Panc1 (cell line): ENCODE measurements around the gene ZFX. TPM values are rescaled to one million over a fixed set of nuclear protein-coding genes. Genes with fewer than 3 reads are reported as not detected.

Source experiments
- ATAC-seq: fragments of 200-7000 bp; cut with Tn5 transposase; 2 replicates; pipeline ENCODE4 v1.9.1; 2020; ENCODE audit warnings: mild to moderate bottlenecking, moderate library complexity
- BruUV-seq: library from RNA; stranded (reverse); fragments of 400-500 nt; replicated peaks from 2 replicates; lab custom pipeline; 2021; lab: Mats Ljungman, UMichigan
- CTCF ChIA-PET: fragments of 300-600 bp; sonication (Branson Sonifier 250); formaldehyde crosslinking; loops from one replicate; lab custom pipeline; 2022; ENCODE audit warnings: antibody characterized with exemption; lab: Charles Lee
- POLR2A ChIA-PET: fragments of 300-600 bp; sonication (Branson Sonifier 250); formaldehyde crosslinking; loops from one replicate; lab custom pipeline; 2022; ENCODE audit warnings: antibody characterized with exemption; lab: Charles Lee
- DNase-seq: peaks from one replicate; pipeline ENCODE4 v3.0.0-alpha.2; 2010; ENCODE audit warnings: low read depth, low spot score
- H3K27ac ChIP-seq: 2 replicates; pipeline ENCODE4 v1.5.1; 2011; ENCODE audit warnings: mild to moderate bottlenecking, low read length, inconsistent platforms
- H3K27me3 ChIP-seq: fragments of 200-500 bp; sonication (Bioruptor generic); 2 replicates; pipeline ENCODE4 v1.6.0; 2014; ENCODE audit warnings: low read length, inconsistent platforms; ENCODE audit not compliant: control insufficient read depth, insufficient read depth
- H3K36me3 ChIP-seq: fragments of 200-500 bp; sonication (Bioruptor generic); 2 replicates; pipeline ENCODE4 v1.5.1; 2014; ENCODE audit warnings: inconsistent platforms, mild to moderate bottlenecking, low read length, moderate library complexity; ENCODE audit not compliant: control insufficient read depth, insufficient read depth
- H3K4me1 ChIP-seq: 2 replicates; pipeline ENCODE4 v1.5.1; 2011; ENCODE audit warnings: inconsistent platforms, mild to moderate bottlenecking, low read length, moderate library complexity; ENCODE audit not compliant: control insufficient read depth, insufficient read depth
- H3K4me3 ChIP-seq, 2 experiments: 2 replicates each; pipeline ENCODE4 v1.5.1; 2011 to 2012; ENCODE audit warnings: low read depth in 2 of 2, low read length in 2 of 2, mild to moderate bottlenecking in 2 of 2, inconsistent platforms in 1 of 2, moderate library complexity in 1 of 2
- H3K9me3 ChIP-seq: fragments of 200-500 bp; sonication (Bioruptor generic); 2 replicates; pipeline ENCODE4 v1.5.1; 2014; ENCODE audit warnings: low read depth, mild to moderate bottlenecking, inconsistent platforms, low read length, moderate library complexity; ENCODE audit not compliant: control insufficient read depth, insufficient read depth
- CTCF ChIP-seq: fragments of 450-650 bp; IDR thresholded peaks from 2 replicates; pipeline ENCODE4 v1.5.1; 2017; ENCODE audit warnings: mild to moderate bottlenecking
- POLR2AphosphoS5 ChIP-seq: IDR thresholded peaks from 2 replicates; pipeline ENCODE4 v1.6.1; 2012; ENCODE audit warnings: mild to moderate bottlenecking, low read depth, low read length, moderate library complexity
- REST ChIP-seq, 2 experiments: IDR thresholded peaks; 2 replicates each; pipeline ENCODE4 v1.6.1; 2011 to 2012; ENCODE audit warnings: low read depth in 2 of 2, control low read depth in 1 of 2, low read length in 1 of 2, mild to moderate bottlenecking in 1 of 2, moderate library complexity in 1 of 2; ENCODE audit not compliant: insufficient read depth in 1 of 2
- SIN3A ChIP-seq: IDR thresholded peaks from 2 replicates; pipeline ENCODE4 v1.6.1; 2012; ENCODE audit warnings: low read depth, mild to moderate bottlenecking, low read length, moderate library complexity, borderline replicate concordance; ENCODE audit not compliant: insufficient read depth
- TCF7L2 ChIP-seq: IDR thresholded peaks from 2 replicates; pipeline ENCODE4 v1.6.1; 2011; ENCODE audit warnings: mild to moderate bottlenecking, low read depth, low read length, inconsistent platforms
- in situ Hi-C: cut with HindIII; loops from 2 replicates; pipeline ENCODE4 v1.10.0; 2016; ENCODE audit warnings: low sequenced_read_pairs, low pct_unique_long_range_greater_than_20kb
- intact Hi-C: fragments of 100-400 bp; cut with micrococcal nuclease; formaldehyde crosslinking; loops from one replicate; pipeline ENCODE4 v1.10.0; 2022; ENCODE audit not compliant: unreplicated experiment
- total RNA-seq: library from RNA; stranded (reverse); gene quantifications from one replicate; pipeline ENCODE4 v1.2.1, GENCODE V29; 2021; ENCODE audit not compliant: unreplicated experiment

ZFX gene
- total RNA-seq, 1 experiment from 2014 or later = 38.7 TPM

GRCh38 chrX:24153178-24153795 lies 3.8 kb downstream of the ZFX start:
- intact Hi-C loops (no loop called here), in situ Hi-C loops (no loop called here)
- TF ChIP-seq TCF7L2 = no peak
- TF ChIP-seq REST (IDR thresholded peaks at IDR 0.05; ENCODE audit: insufficient read depth in 1 of 2, low read depth in 2 of 2, low read length in 1 of 2) = no peak
- no peak for TF ChIP-seq SIN3A
- no peak for TF ChIP-seq POLR2AphosphoS5
- TF ChIP-seq CTCF = no peak
- CTCF ChIA-PET = no interaction called here
- no peak for ATAC-seq
- no peaks in the 10 kb centered on the region for H3K27me3 ChIP-seq
- H3K27ac ChIP-seq = peak overlapping the region; percentile 79
- no peaks in the 10 kb centered on the region for H3K9me3 ChIP-seq
- POLR2A ChIA-PET = no interaction called here
- no peaks in the 10 kb centered on the region; the same call in 1 of the 2 replicates for H3K36me3 ChIP-seq
- peaks cover 2% of the 10 kb centered on the region; the same call in 1 of the 2 replicates for H3K4me1 ChIP-seq
- no TSS peak for BruUV-seq
- DNase-seq = no peak
- peak overlapping the region; percentile 66 to 71 for H3K4me3 ChIP-seq

- intact Hi-C loops = no loop called here
- Histone ChIP-seq H3K27ac (peak overlapping the region; percentile 79), H3K27me3 (no peaks in the 10 kb centered on the region), H3K36me3 (no peaks in the 10 kb centered on the region; the same call in 1 of the 2 replicates), H3K9me3 (no peaks in the 10 kb centered on the region), H3K4me3 (peak overlapping the region; percentile 33 to 66; a peak in 3 of 4 replicates), H3K4me1 (no peaks in the 10 kb centered on the region; the same call in 1 of the 2 replicates)
- no TSS peak for BruUV-seq
- ChIA-PET CTCF (no interaction called here), POLR2A (no interaction called here)
- ATAC-seq = no peak
- no peak for TF ChIP-seq TCF7L2
- no peak for TF ChIP-seq POLR2AphosphoS5
- no peak for TF ChIP-seq SIN3A
- no peak for TF ChIP-seq REST (IDR thresholded peaks at IDR 0.05; ENCODE audit: insufficient read depth in 1 of 2, low read depth in 2 of 2, low read length in 1 of 2)
- no peak for TF ChIP-seq CTCF
- in situ Hi-C loops = no loop called here
- DNase-seq = no peak
Measured at GRCh38 chrX:24153796-24154189, 4.3 kb downstream of the ZFX start.
